Sigmoid colon (tissue), 4 donors: ENCODE measurements around the gene GNAI3.

ENCODE experiments used
- EP300 ChIP-seq, 4 donors: sonication (generic); formaldehyde crosslinking; IDR thresholded peaks; one replicate each; pipeline ENCODE4 v1.6.1; 2017; ENCODE audit warnings: antibody characterized with exemption in 4 of 4
- POLR2AphosphoS5 ChIP-seq, 4 donors: sonication (generic); formaldehyde crosslinking; IDR thresholded peaks; one replicate each; pipeline ENCODE4 v1.6.1; 2017; ENCODE audit warnings: antibody characterized with exemption in 4 of 4
- TF ChIP-seq, protein P1 (sequence below), 4 experiments: fragments of 450-650 bp in 3 of 4; fragments of 200-600 bp in 1 of 4; IDR thresholded peaks; one replicate each; pipeline ENCODE4 v1.5.1; 2016 to 2019; ENCODE audit warnings: antibody characterized with exemption in 4 of 4, mild to moderate bottlenecking in 3 of 4, moderate library complexity in 2 of 4

DNA sequence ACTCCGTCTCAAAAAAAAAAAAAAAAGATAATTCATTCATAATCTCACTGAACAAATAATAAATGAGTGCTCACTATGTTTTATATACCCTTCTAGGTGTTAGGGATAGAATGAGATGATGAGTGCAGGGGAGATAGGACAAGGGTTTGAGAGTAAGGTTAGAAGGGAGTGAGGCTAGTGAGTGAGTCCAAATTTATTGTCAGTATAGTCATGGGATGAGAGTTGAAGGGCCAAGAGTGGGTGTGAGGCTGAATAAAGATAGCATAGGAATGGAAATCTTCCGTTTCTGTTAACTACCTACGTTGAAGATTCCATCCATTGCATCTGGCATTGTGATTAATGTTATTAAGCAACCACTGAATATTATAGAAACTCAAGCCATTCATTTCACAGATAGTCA is 16.8 kb downstream of the GNAI3 start:
- TF ChIP-seq, protein P1, sequence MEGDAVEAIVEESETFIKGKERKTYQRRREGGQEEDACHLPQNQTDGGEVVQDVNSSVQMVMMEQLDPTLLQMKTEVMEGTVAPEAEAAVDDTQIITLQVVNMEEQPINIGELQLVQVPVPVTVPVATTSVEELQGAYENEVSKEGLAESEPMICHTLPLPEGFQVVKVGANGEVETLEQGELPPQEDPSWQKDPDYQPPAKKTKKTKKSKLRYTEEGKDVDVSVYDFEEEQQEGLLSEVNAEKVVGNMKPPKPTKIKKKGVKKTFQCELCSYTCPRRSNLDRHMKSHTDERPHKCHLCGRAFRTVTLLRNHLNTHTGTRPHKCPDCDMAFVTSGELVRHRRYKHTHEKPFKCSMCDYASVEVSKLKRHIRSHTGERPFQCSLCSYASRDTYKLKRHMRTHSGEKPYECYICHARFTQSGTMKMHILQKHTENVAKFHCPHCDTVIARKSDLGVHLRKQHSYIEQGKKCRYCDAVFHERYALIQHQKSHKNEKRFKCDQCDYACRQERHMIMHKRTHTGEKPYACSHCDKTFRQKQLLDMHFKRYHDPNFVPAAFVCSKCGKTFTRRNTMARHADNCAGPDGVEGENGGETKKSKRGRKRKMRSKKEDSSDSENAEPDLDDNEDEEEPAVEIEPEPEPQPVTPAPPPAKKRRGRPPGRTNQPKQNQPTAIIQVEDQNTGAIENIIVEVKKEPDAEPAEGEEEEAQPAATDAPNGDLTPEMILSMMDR (IDR thresholded peaks at IDR 0.05) = no peak
- no peak for TF ChIP-seq EP300 (IDR thresholded peaks at IDR 0.05)
- TF ChIP-seq POLR2AphosphoS5 (IDR thresholded peaks at IDR 0.05) = no peak
